ENCODE results near the gene TMEM126B. TPM values are rescaled to one million over a fixed set of nuclear protein-coding genes. Genes with fewer than 3 reads are reported as not detected.

TMEM126B gene
- total RNA-seq, 1 experiment from 2014 or later = 74.0 TPM

- Histone ChIP-seq H4K91ac (ENCODE audit: insufficient read length, low read depth, low read length) (no peak overlapping the region), H3K4me2 (ENCODE audit: insufficient read depth, insufficient read length, low read length) (no peak overlapping the region), H4K20me1 (ENCODE audit: control insufficient read depth, insufficient read depth, insufficient read length) (no peaks in the 10 kb centered on the region), H4K8ac (replicated peaks; ENCODE audit: insufficient read length, low read depth, low read length) (no peak overlapping the region), H3K23ac (ENCODE audit: insufficient read length, low read depth, low read length) (no peak overlapping the region), H3K23me2 (ENCODE audit: insufficient read length, low read depth, low read length, poor library complexity, severe bottlenecking) (no peaks in the 10 kb centered on the region), H3K18ac (ENCODE audit: insufficient read length, low read depth, low read length) (no peak overlapping the region), H2BK15ac (ENCODE audit: low read depth, low read length) (no peak overlapping the region), H2AFZ (ENCODE audit: low read length) (no peak overlapping the region), H3K27me3 (ENCODE audit: insufficient read depth, low read length) (no peaks in the 10 kb centered on the region), H3K56ac (ENCODE audit: insufficient read length, low read depth, low read length) (no peak overlapping the region), H3K79me1 (ENCODE audit: insufficient read depth, low read depth, low read length, poor library complexity, severe bottlenecking) (no peaks in the 10 kb centered on the region), H2BK20ac (ENCODE audit: low read depth, low read length, poor library complexity, severe bottlenecking) (no peak overlapping the region), H2BK120ac (ENCODE audit: low read depth, low read length, poor library complexity, severe bottlenecking) (no peak overlapping the region), H2BK5ac (ENCODE audit: insufficient read length, low read length) (no peak overlapping the region), H3T11ph (ENCODE audit: low read length) (no peak overlapping the region), H3K14ac (ENCODE audit: insufficient read depth, low read length) (no peak overlapping the region), H3K79me2 (ENCODE audit: insufficient read depth, low read length) (no peaks in the 10 kb centered on the region), H3K9ac (ENCODE audit: extremely low read depth, insufficient read length, low read length) (no peak overlapping the region), H2BK12ac (ENCODE audit: insufficient read length, low read depth, low read length) (no peak overlapping the region), H3K9me3 (ENCODE audit: control insufficient read depth, low read depth, low read length) (no peaks in the 10 kb centered on the region), H3K27ac (ENCODE audit: insufficient read length, low read depth, low read length) (no peak overlapping the region), H3K4ac (ENCODE audit: low read depth, low read length) (no peak overlapping the region), H2AK5ac (ENCODE audit: insufficient read length, low read length) (no peak overlapping the region), H4K5ac (ENCODE audit: insufficient read length, low read depth, low read length) (no peak overlapping the region), H3K4me1 (ENCODE audit: insufficient read depth, low read length) (no peaks in the 10 kb centered on the region)
- Mint-ChIP-seq H3K36me3 (ENCODE audit: insufficient read depth in 1 of 3, low read depth in 3 of 3) (peaks cover 0 to 1% (median 0%) of the 10 kb centered on the region in 3 experiments; a peak in 2 of 7 replicates), H3K4me1 (peaks cover 17% of the 10 kb centered on the region in 2 experiments), H3K9me3 (no peaks in the 10 kb centered on the region), H3K27ac (no peak overlapping the region; a peak in 2 of 7 replicates), H3K27me3 (ENCODE audit: low read depth) (no peaks in the 10 kb centered on the region), H3K4me3 (no peak overlapping the region)
- no peak for DNase-seq
- WGBS (ENCODE audit: extremely low coverage, insufficient read length, low lambda C conversion rate) = no CpG with 5 or more reads among the region's 5 CpGs
- TF ChIP-seq CTCF (conservative IDR thresholded peaks at IDR 0.05) = no peak
Observed at GRCh38 chr11:85599083-85599482, 29.3 kb upstream of the TMEM126B start.

Data from H9 (cell line).